ENCODE data around the gene AUH.

AUH gene

DNA sequence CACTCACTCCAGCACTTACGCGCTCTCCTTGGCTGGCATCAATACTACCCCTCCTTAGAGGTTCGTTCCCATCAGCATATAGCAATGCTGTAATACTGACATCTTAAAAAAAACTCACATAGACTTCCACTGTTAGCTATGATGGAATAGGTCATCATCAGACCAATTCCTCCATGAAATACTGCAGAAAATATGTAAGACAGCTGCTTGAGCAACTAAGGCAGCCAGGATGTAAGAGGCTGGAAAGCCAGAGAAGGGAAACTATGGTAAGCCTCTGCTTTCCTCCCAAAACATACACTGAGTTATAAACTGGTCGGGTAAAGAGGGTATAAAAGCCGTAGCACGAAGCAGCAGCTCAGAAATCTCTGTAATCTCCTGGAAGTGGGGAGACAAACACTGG lies 33.5 kb downstream of the AUH start:
- no peak for DNase-seq (ENCODE audit: low read depth)
- no peak overlapping the region for H3K4me3 ChIP-seq (replicated peaks; ENCODE audit: low read depth, low read length)
- TF ChIP-seq, protein P1, sequence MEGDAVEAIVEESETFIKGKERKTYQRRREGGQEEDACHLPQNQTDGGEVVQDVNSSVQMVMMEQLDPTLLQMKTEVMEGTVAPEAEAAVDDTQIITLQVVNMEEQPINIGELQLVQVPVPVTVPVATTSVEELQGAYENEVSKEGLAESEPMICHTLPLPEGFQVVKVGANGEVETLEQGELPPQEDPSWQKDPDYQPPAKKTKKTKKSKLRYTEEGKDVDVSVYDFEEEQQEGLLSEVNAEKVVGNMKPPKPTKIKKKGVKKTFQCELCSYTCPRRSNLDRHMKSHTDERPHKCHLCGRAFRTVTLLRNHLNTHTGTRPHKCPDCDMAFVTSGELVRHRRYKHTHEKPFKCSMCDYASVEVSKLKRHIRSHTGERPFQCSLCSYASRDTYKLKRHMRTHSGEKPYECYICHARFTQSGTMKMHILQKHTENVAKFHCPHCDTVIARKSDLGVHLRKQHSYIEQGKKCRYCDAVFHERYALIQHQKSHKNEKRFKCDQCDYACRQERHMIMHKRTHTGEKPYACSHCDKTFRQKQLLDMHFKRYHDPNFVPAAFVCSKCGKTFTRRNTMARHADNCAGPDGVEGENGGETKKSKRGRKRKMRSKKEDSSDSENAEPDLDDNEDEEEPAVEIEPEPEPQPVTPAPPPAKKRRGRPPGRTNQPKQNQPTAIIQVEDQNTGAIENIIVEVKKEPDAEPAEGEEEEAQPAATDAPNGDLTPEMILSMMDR (IDR thresholded peaks at IDR 0.05; ENCODE audit: low read length, missing control alignments): no peak

DNA sequence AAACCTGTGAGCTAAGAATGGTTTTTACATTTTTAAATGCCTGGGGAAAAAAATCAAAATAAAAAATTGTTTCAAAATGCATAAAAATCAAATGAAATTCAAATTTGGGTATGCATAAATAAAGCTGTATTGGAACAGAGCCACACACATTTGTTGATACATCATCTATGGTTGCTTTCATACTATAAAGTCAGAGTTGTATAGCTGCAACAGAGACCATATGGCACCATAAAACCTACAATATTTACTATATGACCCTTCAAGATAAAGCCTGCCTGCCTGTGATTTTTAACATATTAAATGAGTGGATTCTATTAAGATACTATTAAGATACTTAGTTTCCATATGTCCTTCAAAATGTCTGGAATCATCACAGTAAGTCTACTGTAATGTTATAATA lies 40.0 kb downstream of the AUH start:
- no peak for DNase-seq (ENCODE audit: low read depth)
- H3K4me3 ChIP-seq (replicated peaks; ENCODE audit: low read depth, low read length): no peak overlapping the region
- TF ChIP-seq, protein P1 (IDR thresholded peaks at IDR 0.05; ENCODE audit: low read length, missing control alignments): no peak

DNA sequence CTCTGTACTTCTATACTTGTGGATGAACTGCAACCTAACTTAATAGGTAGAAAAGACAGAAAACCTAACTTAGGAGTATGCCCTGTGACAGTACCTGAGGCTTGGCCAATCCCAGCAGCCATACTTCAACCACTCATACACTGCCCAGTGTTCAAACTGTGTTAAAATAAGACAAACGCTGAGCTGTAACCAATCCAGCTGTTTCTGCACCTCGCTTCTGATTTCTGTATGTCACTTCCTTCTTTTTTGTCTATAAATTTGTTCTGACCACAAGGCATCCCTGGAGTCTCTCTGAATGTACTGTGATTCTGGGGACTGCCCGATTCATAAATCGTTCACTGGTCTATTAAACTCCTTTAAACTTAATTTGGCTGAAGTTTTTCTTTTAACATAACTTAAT lies 41.4 kb downstream of the AUH start:
- no peak overlapping the region for H3K4me3 ChIP-seq (replicated peaks; ENCODE audit: low read depth, low read length)
- no peak for DNase-seq (ENCODE audit: low read depth)
- TF ChIP-seq, protein P1 (IDR thresholded peaks at IDR 0.05; ENCODE audit: low read length, missing control alignments): no peak

DNA sequence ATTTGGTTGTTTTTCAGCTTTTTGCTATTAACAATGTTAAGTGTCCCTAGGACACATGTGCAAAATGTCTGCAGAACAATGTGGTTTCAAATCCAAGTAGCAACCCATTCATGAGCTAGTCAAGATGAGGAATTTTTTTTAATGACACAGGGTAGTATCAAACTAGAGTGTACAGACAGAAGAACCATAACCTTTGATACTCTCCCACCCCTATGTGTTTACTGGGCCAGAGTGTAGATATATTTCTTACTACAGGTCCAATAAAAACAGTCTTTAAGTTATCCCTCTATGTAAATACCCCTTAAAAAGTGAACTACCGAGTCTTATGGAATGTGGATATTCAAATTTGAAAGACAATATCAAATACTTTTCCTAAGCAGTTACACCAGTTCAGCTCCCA lies 45.6 kb downstream of the AUH start:
- no peak overlapping the region for H3K4me3 ChIP-seq (replicated peaks; ENCODE audit: low read depth, low read length)
- TF ChIP-seq, protein P1 (IDR thresholded peaks at IDR 0.05; ENCODE audit: low read length, missing control alignments): no peak
- DNase-seq (ENCODE audit: low read depth): no peak

DNA sequence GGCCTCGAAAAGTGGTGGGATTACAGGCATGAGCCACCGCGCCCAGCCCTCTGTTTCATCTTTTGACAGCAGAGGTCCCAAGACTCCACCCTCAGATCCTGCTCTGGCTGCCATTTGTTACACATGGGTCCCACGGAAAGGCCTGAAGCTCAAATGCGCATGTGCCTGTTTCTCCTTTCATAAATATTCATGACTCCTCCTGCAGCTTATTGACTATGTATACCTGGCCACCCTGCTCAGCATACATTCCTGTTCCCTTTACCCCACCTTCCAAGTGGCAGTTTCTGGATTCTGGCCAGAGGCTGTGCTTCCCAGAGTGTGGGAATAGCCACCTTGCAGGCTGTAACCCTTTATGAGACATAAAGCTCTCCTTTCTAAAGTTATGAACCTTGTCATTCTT lies 46.5 kb downstream of the AUH start:
- DNase-seq (ENCODE audit: low read depth): no peak
- TF ChIP-seq, protein P1 (IDR thresholded peaks at IDR 0.05; ENCODE audit: low read length, missing control alignments): no peak
- no peak overlapping the region for H3K4me3 ChIP-seq (replicated peaks; ENCODE audit: low read depth, low read length)

DNA sequence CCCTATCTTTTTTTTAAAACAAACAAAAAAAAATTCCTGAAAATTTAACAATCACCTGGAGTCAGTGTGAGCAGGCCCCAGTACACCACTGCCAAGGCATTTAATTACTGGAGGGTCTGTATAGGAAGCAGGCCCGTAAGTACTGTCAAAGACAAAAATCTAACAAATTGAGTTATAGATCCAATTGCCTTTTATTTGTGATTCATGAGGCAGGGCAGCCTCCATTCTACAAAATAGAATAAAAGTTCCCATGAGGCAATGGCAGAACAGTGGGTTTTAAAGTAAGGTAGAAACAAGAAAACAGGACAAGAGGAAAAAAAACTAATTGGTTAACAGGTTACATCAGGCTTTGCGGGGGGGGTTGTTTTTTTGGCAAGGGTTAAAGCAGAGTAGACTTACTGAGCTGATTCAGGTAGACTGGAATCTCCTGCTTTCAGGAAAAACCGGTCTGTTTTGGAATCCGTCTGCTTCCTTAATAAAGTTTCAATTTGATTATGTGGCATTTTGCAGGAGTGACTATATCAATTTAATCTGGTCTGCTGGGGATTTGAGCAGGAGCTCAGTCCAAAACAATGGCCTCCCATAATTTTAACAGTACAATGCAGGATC lies 48.9 kb downstream of the AUH start:
- no peak overlapping the region for H3K4me3 ChIP-seq (replicated peaks; ENCODE audit: low read depth, low read length)
- TF ChIP-seq, protein P1 (IDR thresholded peaks at IDR 0.05; ENCODE audit: low read length, missing control alignments): no peak
- DNase-seq (ENCODE audit: low read depth): no peak

DNA sequence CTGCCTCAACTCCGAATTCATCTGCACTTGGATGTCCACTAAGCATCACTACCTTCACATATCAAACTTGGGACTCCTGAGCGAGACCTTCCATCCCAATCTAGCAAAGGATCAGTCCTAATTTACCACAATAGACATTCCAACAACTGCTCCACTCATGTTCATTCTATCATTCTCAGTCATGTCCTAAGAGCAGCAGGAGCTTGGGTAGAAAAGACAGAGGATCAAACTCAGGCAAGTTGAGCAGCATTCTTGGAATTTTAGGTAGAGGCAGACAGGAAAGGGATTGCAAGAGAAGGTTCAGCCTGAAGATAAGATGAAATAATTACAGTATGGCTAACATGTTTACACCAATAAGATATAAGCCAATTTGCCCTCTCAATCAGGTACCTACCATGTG lies 51.7 kb downstream of the AUH start:
- no peak overlapping the region for H3K4me3 ChIP-seq (replicated peaks; ENCODE audit: low read depth, low read length)
- TF ChIP-seq, protein P1 (IDR thresholded peaks at IDR 0.05; ENCODE audit: low read length, missing control alignments): no peak
- DNase-seq (ENCODE audit: low read depth): no peak
